ENCODE data around the gene RGS8.

- TF ChIP-seq CTCF (IDR thresholded peaks at IDR 0.05) = no peak
- TF ChIP-seq MAX (CRISPR knock-in tag; IDR thresholded peaks at IDR 0.05) = no peak
- TF ChIP-seq USF2 (CRISPR knock-in tag; IDR thresholded peaks at IDR 0.05) = no peak
- no peak for TF ChIP-seq ZNF232 (CRISPR knock-in tag; IDR thresholded peaks at IDR 0.05)
- TF ChIP-seq JUN (CRISPR knock-in tag; IDR thresholded peaks at IDR 0.05) = no peak
- TF ChIP-seq ESRRA (CRISPR knock-in tag; IDR thresholded peaks at IDR 0.05; ENCODE audit: borderline replicate concordance) = no peak
- no peak for TF ChIP-seq ZNF396 (CRISPR knock-in tag; IDR thresholded peaks at IDR 0.05; ENCODE audit: borderline replicate concordance)
- no peak for TF ChIP-seq ATF3 (CRISPR knock-in tag; conservative IDR thresholded peaks at IDR 0.05)
- no peak for TF ChIP-seq HMGXB4 (CRISPR knock-in tag; IDR thresholded peaks at IDR 0.05)
- TF ChIP-seq SP1 (CRISPR knock-in tag; conservative IDR thresholded peaks at IDR 0.05) = no peak
Observed at GRCh38 chr1:182679684-182680083, 4.7 kb downstream of the RGS8 start.

Measured in WTC11 (cell line).